Measurements from ENCODE around the gene NSD2. TPM values are rescaled to one million over a fixed set of nuclear protein-coding genes. Genes with fewer than 3 reads are reported as not detected.

NSD2 gene
- total RNA-seq, 1 experiment from 2014 or later: 54.9 TPM

GRCh38 chr4:1970926-1971325 lies 99.7 kb downstream of the NSD2 start:
- Histone ChIP-seq H2AFZ (ENCODE audit: low read length) (no peak overlapping the region), H3K27ac (ENCODE audit: low read length) (no peak overlapping the region), H3K4me3 (ENCODE audit: low read length) (no peak overlapping the region), H3K4me1 (ENCODE audit: low read length) (no peaks in the 10 kb centered on the region), H3K36me3 (ENCODE audit: insufficient read depth, low read length) (peaks cover 10% of the 10 kb centered on the region; the same call in 1 of the 2 replicates), H4K20me1 (ENCODE audit: insufficient read depth, low read depth, low read length) (no peaks in the 10 kb centered on the region), H3K9me2 (replicated peaks; ENCODE audit: insufficient read depth, low read length) (no peaks in the 10 kb centered on the region), H3K9me3 (ENCODE audit: low read length) (no peaks in the 10 kb centered on the region), H3K79me2 (ENCODE audit: low read length) (0 out of 2 replicates have a peak, but pooled peaks cover 2% of the 10 kb centered on the region), H3K27me3 (ENCODE audit: low read length) (no peaks in the 10 kb centered on the region), H3K9ac (ENCODE audit: low read length) (no peak overlapping the region), H3K4me2 (ENCODE audit: low read depth, low read length, poor library complexity, severe bottlenecking) (no peak overlapping the region)
- DNase-seq: no peak

- Histone ChIP-seq H3K4me1 (ENCODE audit: low read length) (no peaks in the 10 kb centered on the region), H3K27me3 (ENCODE audit: low read length) (no peaks in the 10 kb centered on the region), H3K9ac (ENCODE audit: low read length) (no peak overlapping the region), H3K27ac (ENCODE audit: low read length) (no peak overlapping the region), H3K79me2 (ENCODE audit: low read length) (0 out of 2 replicates have a peak, but pooled peaks cover 2% of the 10 kb centered on the region), H4K20me1 (ENCODE audit: insufficient read depth, low read depth, low read length) (no peaks in the 10 kb centered on the region), H3K36me3 (ENCODE audit: insufficient read depth, low read length) (peaks cover 10% of the 10 kb centered on the region), H3K9me3 (ENCODE audit: low read length) (no peaks in the 10 kb centered on the region), H2AFZ (ENCODE audit: low read length) (no peak overlapping the region), H3K4me2 (ENCODE audit: low read depth, low read length, poor library complexity, severe bottlenecking) (no peak overlapping the region), H3K9me2 (replicated peaks; ENCODE audit: insufficient read depth, low read length) (no peaks in the 10 kb centered on the region), H3K4me3 (ENCODE audit: low read length) (no peak overlapping the region)
- no peak for DNase-seq
Observed at GRCh38 chr4:1971456-1972200, 100.4 kb downstream of the NSD2 start.

GRCh38 chr4:1972414-1972813 lies 101.2 kb downstream of the NSD2 start:
- H3K36me3 ChIP-seq (ENCODE audit: insufficient read depth, low read length): peaks cover 14% of the 10 kb centered on the region
- no peak overlapping the region for H2AFZ ChIP-seq (ENCODE audit: low read length)
- no peak for DNase-seq
- no peaks in the 10 kb centered on the region for H4K20me1 ChIP-seq (ENCODE audit: insufficient read depth, low read depth, low read length)
- no peak overlapping the region for H3K9ac ChIP-seq (ENCODE audit: low read length)
- H3K4me3 ChIP-seq (ENCODE audit: low read length): no peak overlapping the region
- H3K27me3 ChIP-seq (ENCODE audit: low read length): no peaks in the 10 kb centered on the region
- no peak overlapping the region for H3K27ac ChIP-seq (ENCODE audit: low read length)
- no peaks in the 10 kb centered on the region for H3K9me2 ChIP-seq (replicated peaks; ENCODE audit: insufficient read depth, low read length)
- no peaks in the 10 kb centered on the region for H3K9me3 ChIP-seq (ENCODE audit: low read length)
- H3K79me2 ChIP-seq (ENCODE audit: low read length): 0 out of 2 replicates have a peak, but pooled peaks cover 2% of the 10 kb centered on the region
- H3K4me1 ChIP-seq (ENCODE audit: low read length): no peaks in the 10 kb centered on the region
- H3K4me2 ChIP-seq (ENCODE audit: low read depth, low read length, poor library complexity, severe bottlenecking): no peak overlapping the region

- Histone ChIP-seq H2AFZ (ENCODE audit: low read length) (no peak overlapping the region), H3K4me3 (ENCODE audit: low read length) (no peak overlapping the region), H3K9me3 (ENCODE audit: low read length) (no peaks in the 10 kb centered on the region), H3K9me2 (replicated peaks; ENCODE audit: insufficient read depth, low read length) (no peaks in the 10 kb centered on the region), H3K4me2 (ENCODE audit: low read depth, low read length, poor library complexity, severe bottlenecking) (no peak overlapping the region), H3K27me3 (ENCODE audit: low read length) (no peaks in the 10 kb centered on the region), H3K4me1 (ENCODE audit: low read length) (no peaks in the 10 kb centered on the region), H3K36me3 (ENCODE audit: insufficient read depth, low read length) (peaks cover 11% of the 10 kb centered on the region), H3K9ac (ENCODE audit: low read length) (no peak overlapping the region), H3K27ac (ENCODE audit: low read length) (no peak overlapping the region), H3K79me2 (ENCODE audit: low read length) (no peaks in the 10 kb centered on the region), H4K20me1 (ENCODE audit: insufficient read depth, low read depth, low read length) (no peaks in the 10 kb centered on the region)
- DNase-seq: no peak
Observed at GRCh38 chr4:1973218-1973617, 102.0 kb downstream of the NSD2 start.

GRCh38 chr4:1973661-1974060 lies 102.5 kb downstream of the NSD2 start:
- Histone ChIP-seq H3K9me3 (ENCODE audit: low read length) (no peaks in the 10 kb centered on the region), H3K79me2 (ENCODE audit: low read length) (no peaks in the 10 kb centered on the region), H4K20me1 (ENCODE audit: insufficient read depth, low read depth, low read length) (no peaks in the 10 kb centered on the region), H2AFZ (ENCODE audit: low read length) (no peak overlapping the region), H3K27me3 (ENCODE audit: low read length) (no peaks in the 10 kb centered on the region), H3K27ac (ENCODE audit: low read length) (no peak overlapping the region), H3K4me1 (ENCODE audit: low read length) (no peaks in the 10 kb centered on the region), H3K9me2 (replicated peaks; ENCODE audit: insufficient read depth, low read length) (no peaks in the 10 kb centered on the region), H3K36me3 (ENCODE audit: insufficient read depth, low read length) (peaks cover 7% of the 10 kb centered on the region), H3K4me3 (ENCODE audit: low read length) (no peak overlapping the region), H3K9ac (ENCODE audit: low read length) (no peak overlapping the region), H3K4me2 (ENCODE audit: low read depth, low read length, poor library complexity, severe bottlenecking) (no peak overlapping the region)
- DNase-seq: no peak

- Histone ChIP-seq H3K9me3 (ENCODE audit: low read length) (no peaks in the 10 kb centered on the region), H2AFZ (ENCODE audit: low read length) (no peak overlapping the region), H3K27me3 (ENCODE audit: low read length) (no peaks in the 10 kb centered on the region), H3K36me3 (ENCODE audit: insufficient read depth, low read length) (peaks cover 7% of the 10 kb centered on the region), H3K9me2 (replicated peaks; ENCODE audit: insufficient read depth, low read length) (no peaks in the 10 kb centered on the region), H3K4me3 (ENCODE audit: low read length) (no peak overlapping the region), H3K9ac (ENCODE audit: low read length) (no peak overlapping the region), H3K27ac (ENCODE audit: low read length) (no peak overlapping the region), H3K4me2 (ENCODE audit: low read depth, low read length, poor library complexity, severe bottlenecking) (no peak overlapping the region), H3K4me1 (ENCODE audit: low read length) (no peaks in the 10 kb centered on the region), H4K20me1 (ENCODE audit: insufficient read depth, low read depth, low read length) (no peaks in the 10 kb centered on the region), H3K79me2 (ENCODE audit: low read length) (no peaks in the 10 kb centered on the region)
- DNase-seq: no peak
Observed at GRCh38 chr4:1974840-1975239, 103.6 kb downstream of the NSD2 start.

- H3K9me3 ChIP-seq (ENCODE audit: low read length): no peaks in the 10 kb centered on the region
- H3K79me2 ChIP-seq (ENCODE audit: low read length): no peaks in the 10 kb centered on the region
- no peaks in the 10 kb centered on the region for H3K9me2 ChIP-seq (replicated peaks; ENCODE audit: insufficient read depth, low read length)
- H3K4me2 ChIP-seq (ENCODE audit: low read depth, low read length, poor library complexity, severe bottlenecking): no peak overlapping the region
- H2AFZ ChIP-seq (ENCODE audit: low read length): no peak overlapping the region
- H3K27ac ChIP-seq (ENCODE audit: low read length): no peak overlapping the region
- H3K9ac ChIP-seq (ENCODE audit: low read length): no peak overlapping the region
- DNase-seq: no peak
- no peak overlapping the region for H3K4me3 ChIP-seq (ENCODE audit: low read length)
- H3K27me3 ChIP-seq (ENCODE audit: low read length): no peaks in the 10 kb centered on the region
- H3K4me1 ChIP-seq (ENCODE audit: low read length): no peaks in the 10 kb centered on the region
- no peaks in the 10 kb centered on the region for H4K20me1 ChIP-seq (ENCODE audit: insufficient read depth, low read depth, low read length)
- H3K36me3 ChIP-seq (ENCODE audit: insufficient read depth, low read length): peaks cover 7% of the 10 kb centered on the region
Observed at GRCh38 chr4:1975391-1975801, 104.2 kb downstream of the NSD2 start.

GRCh38 chr4:1975880-1976279 lies 104.7 kb downstream of the NSD2 start:
- Histone ChIP-seq H3K27ac (ENCODE audit: low read length) (no peak overlapping the region), H2AFZ (ENCODE audit: low read length) (no peak overlapping the region), H3K4me3 (ENCODE audit: low read length) (no peak overlapping the region), H3K4me1 (ENCODE audit: low read length) (no peaks in the 10 kb centered on the region), H3K4me2 (ENCODE audit: low read depth, low read length, poor library complexity, severe bottlenecking) (no peak overlapping the region), H3K27me3 (ENCODE audit: low read length) (no peaks in the 10 kb centered on the region), H3K36me3 (ENCODE audit: insufficient read depth, low read length) (peaks cover 11% of the 10 kb centered on the region), H3K9me2 (replicated peaks; ENCODE audit: insufficient read depth, low read length) (no peaks in the 10 kb centered on the region), H3K9me3 (ENCODE audit: low read length) (no peaks in the 10 kb centered on the region), H4K20me1 (ENCODE audit: insufficient read depth, low read depth, low read length) (no peaks in the 10 kb centered on the region), H3K79me2 (ENCODE audit: low read length) (no peaks in the 10 kb centered on the region), H3K9ac (ENCODE audit: low read length) (no peak overlapping the region)
- no peak for DNase-seq
